Measurements from ENCODE around the gene TIMM17A. TPM values are rescaled to one million over a fixed set of nuclear protein-coding genes. Genes with fewer than 3 reads are reported as not detected.

The TIMM17A gene
- total RNA-seq, 2 experiments from 2014 or later, result 43.8 to 67.2 TPM

DNA sequence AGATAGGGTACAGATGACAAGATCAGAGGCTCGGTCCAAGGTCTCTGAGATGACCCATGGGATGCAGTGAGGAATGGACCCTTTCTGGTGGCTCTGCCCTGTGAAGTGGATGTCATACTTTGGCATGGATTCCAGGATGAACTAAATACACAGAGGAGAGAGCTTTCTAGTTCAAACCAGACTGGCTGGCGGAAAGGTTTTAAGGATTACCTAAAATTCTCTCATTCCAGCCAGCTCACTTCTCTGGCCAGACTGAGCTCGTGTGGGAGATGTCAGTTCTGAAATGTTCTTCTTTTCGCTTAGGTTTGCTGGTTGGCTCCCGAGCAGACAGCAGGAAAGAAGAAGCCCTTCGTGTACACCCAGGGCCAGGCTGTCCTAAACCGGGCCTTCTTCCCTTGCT lies 33.3 kb downstream of the TIMM17A start:
- no peak for TF ChIP-seq EZH2phosphoT487 (IDR thresholded peaks at IDR 0.05; ENCODE audit: borderline replicate concordance, low read depth, low read length)
- TF ChIP-seq, protein P1, sequence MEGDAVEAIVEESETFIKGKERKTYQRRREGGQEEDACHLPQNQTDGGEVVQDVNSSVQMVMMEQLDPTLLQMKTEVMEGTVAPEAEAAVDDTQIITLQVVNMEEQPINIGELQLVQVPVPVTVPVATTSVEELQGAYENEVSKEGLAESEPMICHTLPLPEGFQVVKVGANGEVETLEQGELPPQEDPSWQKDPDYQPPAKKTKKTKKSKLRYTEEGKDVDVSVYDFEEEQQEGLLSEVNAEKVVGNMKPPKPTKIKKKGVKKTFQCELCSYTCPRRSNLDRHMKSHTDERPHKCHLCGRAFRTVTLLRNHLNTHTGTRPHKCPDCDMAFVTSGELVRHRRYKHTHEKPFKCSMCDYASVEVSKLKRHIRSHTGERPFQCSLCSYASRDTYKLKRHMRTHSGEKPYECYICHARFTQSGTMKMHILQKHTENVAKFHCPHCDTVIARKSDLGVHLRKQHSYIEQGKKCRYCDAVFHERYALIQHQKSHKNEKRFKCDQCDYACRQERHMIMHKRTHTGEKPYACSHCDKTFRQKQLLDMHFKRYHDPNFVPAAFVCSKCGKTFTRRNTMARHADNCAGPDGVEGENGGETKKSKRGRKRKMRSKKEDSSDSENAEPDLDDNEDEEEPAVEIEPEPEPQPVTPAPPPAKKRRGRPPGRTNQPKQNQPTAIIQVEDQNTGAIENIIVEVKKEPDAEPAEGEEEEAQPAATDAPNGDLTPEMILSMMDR (conservative IDR thresholded peaks at IDR 0.05; ENCODE audit: low read length), result no peak

DNA sequence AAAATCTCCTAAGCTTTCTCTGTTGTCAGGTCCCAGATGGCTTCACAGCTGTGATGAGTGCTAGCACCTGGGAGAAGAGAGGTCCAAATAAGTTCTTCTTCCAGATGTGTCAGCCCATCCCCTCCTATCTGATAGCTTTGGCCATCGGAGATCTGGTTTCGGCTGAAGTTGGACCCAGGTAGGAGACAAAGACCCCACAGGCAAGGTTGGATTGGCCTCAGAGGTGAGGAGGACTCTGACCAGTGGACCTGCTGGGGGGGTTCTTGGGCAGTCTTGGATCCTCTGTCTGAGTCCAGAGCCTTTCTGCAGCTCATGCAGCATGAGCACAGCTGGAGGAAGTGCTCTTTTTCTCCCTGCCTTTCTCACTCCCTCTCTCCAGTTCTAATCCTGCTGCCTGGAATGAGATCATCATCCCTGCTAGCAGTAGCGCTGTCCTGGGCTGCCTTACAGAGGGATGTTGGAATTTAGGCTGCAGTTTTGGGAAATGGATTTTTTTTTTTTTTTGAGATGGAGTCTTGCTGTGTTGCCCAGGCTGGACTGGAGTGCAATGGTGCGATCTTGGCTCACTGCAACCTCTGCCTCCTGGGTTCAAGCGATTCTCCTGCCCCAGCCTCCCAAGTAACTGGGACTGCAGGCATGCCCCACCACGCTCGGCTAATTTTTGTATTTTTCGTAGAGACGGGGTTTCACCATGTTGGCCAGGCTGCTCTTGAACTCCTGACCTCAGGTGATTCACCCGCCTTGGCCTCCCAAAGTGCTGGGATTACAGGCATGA lies 34.2 kb downstream of the TIMM17A start:
- no peaks in the 10 kb centered on the region for H3K79me2 ChIP-seq (ENCODE audit: insufficient read depth, low read depth, low read length)
- POLR2A ChIA-PET, result interaction anchor here (0.9 kb wide), 1 partner anchor 176 kb away, joined by 5 read pairs; no protein-coding TSS in a partner anchor
- CTCF ChIA-PET (ENCODE audit: unreplicated experiment), result no interaction called here
- H3K9me3 ChIP-seq (ENCODE audit: low read length), result no peaks in the 10 kb centered on the region
- no peaks in the 10 kb centered on the region for H3K9me2 ChIP-seq (ENCODE audit: insufficient read depth, low read length)
- no peak overlapping the region for H2AFZ ChIP-seq (ENCODE audit: low read length)
- intact Hi-C loops (cut with micrococcal nuclease; ENCODE audit: unreplicated experiment), result no loop called here
- no peaks in the 10 kb centered on the region for H4K20me1 ChIP-seq (ENCODE audit: insufficient read depth, low read length)
- no TSS peak for BruUV-seq (replicated peaks)
- H3K4me3 ChIP-seq (ENCODE audit: low read depth, low read length, poor library complexity, severe bottlenecking), result no peak overlapping the region
- no peak overlapping the region for H3K4me2 ChIP-seq (ENCODE audit: low read length)
- no peaks in the 10 kb centered on the region for H3K4me1 ChIP-seq (ENCODE audit: insufficient read depth, low read length, poor library complexity, severe bottlenecking)
- H3K36me3 ChIP-seq (ENCODE audit: insufficient read depth, low read length), result peaks cover 8% of the 10 kb centered on the region; the same call in 1 of the 2 replicates
- DNase-seq (ENCODE audit: low spot score), result no peak
- H3K27ac ChIP-seq (ENCODE audit: low read depth, low read length, poor library complexity, severe bottlenecking), result no peak overlapping the region
- TF ChIP-seq, protein P1 (conservative IDR thresholded peaks at IDR 0.05; ENCODE audit: low read length), result no peak
- no peak for TF ChIP-seq EZH2phosphoT487 (IDR thresholded peaks at IDR 0.05; ENCODE audit: borderline replicate concordance, low read depth, low read length)

More for the DNA sequence above, 33.3 kb downstream of the TIMM17A start:
- no peak overlapping the region for H3K4me2 ChIP-seq (ENCODE audit: low read length)
- peaks cover 8% of the 10 kb centered on the region; the same call in 1 of the 2 replicates for H3K36me3 ChIP-seq (ENCODE audit: insufficient read depth, low read length)
- no peaks in the 10 kb centered on the region for H3K9me2 ChIP-seq (ENCODE audit: insufficient read depth, low read length)
- H3K79me2 ChIP-seq (ENCODE audit: insufficient read depth, low read depth, low read length), result no peaks in the 10 kb centered on the region
- no peak for DNase-seq (ENCODE audit: low spot score)
- ChIA-PET CTCF (ENCODE audit: unreplicated experiment) (no interaction called here), POLR2A (interaction anchor here (0.9 kb wide), 1 partner anchor 175 kb away, joined by 5 read pairs; no protein-coding TSS in a partner anchor)
- no peak overlapping the region for H3K4me3 ChIP-seq (ENCODE audit: low read depth, low read length, poor library complexity, severe bottlenecking)
- no peak overlapping the region for H3K27ac ChIP-seq (ENCODE audit: low read depth, low read length, poor library complexity, severe bottlenecking)
- intact Hi-C loops (cut with micrococcal nuclease; ENCODE audit: unreplicated experiment), result no loop called here
- H3K9me3 ChIP-seq (ENCODE audit: low read length), result no peaks in the 10 kb centered on the region
- peaks cover under 1% of the 10 kb centered on the region for H3K4me1 ChIP-seq (ENCODE audit: insufficient read depth, low read length, poor library complexity, severe bottlenecking)
- H4K20me1 ChIP-seq (ENCODE audit: insufficient read depth, low read length), result no peaks in the 10 kb centered on the region
- H2AFZ ChIP-seq (ENCODE audit: low read length), result no peak overlapping the region
- no TSS peak for BruUV-seq (replicated peaks)

DNA sequence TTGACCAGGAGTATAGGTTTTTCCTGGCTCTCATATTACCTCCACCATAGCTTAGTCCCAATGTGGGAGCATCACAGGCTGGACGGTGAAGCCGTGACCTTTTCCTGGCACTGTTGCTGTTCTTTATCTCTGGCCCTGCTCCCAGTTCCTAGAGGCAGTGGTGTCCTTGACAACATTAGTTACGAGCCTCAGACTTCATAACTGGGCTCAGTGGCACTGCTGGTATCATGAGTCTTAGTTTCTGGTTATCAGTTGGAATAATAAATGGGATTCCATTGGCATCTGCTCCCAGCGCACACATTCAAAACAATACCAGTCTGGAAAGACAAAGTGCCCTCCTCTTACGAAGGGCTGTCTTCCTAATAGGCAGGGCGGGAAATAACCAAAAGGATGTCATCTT lies 35.1 kb downstream of the TIMM17A start:
- Histone ChIP-seq H4K20me1 (ENCODE audit: insufficient read depth, low read length) (no peaks in the 10 kb centered on the region), H3K79me2 (ENCODE audit: insufficient read depth, low read depth, low read length) (no peaks in the 10 kb centered on the region), H3K27ac (ENCODE audit: low read depth, low read length, poor library complexity, severe bottlenecking) (no peak overlapping the region), H3K4me2 (ENCODE audit: low read length) (no peak overlapping the region), H3K4me1 (ENCODE audit: insufficient read depth, low read length, poor library complexity, severe bottlenecking) (no peaks in the 10 kb centered on the region), H3K9me2 (ENCODE audit: insufficient read depth, low read length) (no peaks in the 10 kb centered on the region), H2AFZ (ENCODE audit: low read length) (no peak overlapping the region), H3K4me3 (ENCODE audit: low read depth, low read length, poor library complexity, severe bottlenecking) (no peak overlapping the region), H3K9me3 (ENCODE audit: low read length) (no peaks in the 10 kb centered on the region), H3K36me3 (ENCODE audit: insufficient read depth, low read length) (peaks cover 8% of the 10 kb centered on the region; the same call in 1 of the 2 replicates)
- TF ChIP-seq, protein P1 (conservative IDR thresholded peaks at IDR 0.05; ENCODE audit: low read length), result no peak
- TF ChIP-seq EZH2phosphoT487 (IDR thresholded peaks at IDR 0.05; ENCODE audit: borderline replicate concordance, low read depth, low read length), result no peak
- POLR2A ChIA-PET, result no interaction called here
- CTCF ChIA-PET (ENCODE audit: unreplicated experiment), result no interaction called here
- BruUV-seq (replicated peaks), result no TSS peak
- intact Hi-C loops (cut with micrococcal nuclease; ENCODE audit: unreplicated experiment), result no loop called here
- DNase-seq (ENCODE audit: low spot score), result no peak

Measured in OCI-LY7 (cell line).